ENCODE results near the gene STAC. TPM values are rescaled to one million over a fixed set of nuclear protein-coding genes. Genes with fewer than 3 reads are reported as not detected.

Gene STAC
- total RNA-seq, 1 experiment from 2014 or later, result 6.7 TPM

GRCh38 chr3:36580716-36581115 is 200.4 kb downstream of the STAC start:
- no peak overlapping the region for H3K4me2 ChIP-seq (ENCODE audit: low read length)
- no peak overlapping the region for H3K9ac ChIP-seq (ENCODE audit: low read length)
- intact Hi-C loops (cut with micrococcal nuclease), result no loop called here
- no peaks in the 10 kb centered on the region for H3K9me2 ChIP-seq (replicated peaks; ENCODE audit: low read length)
- ChIA-PET CTCF (no interaction called here), POLR2A (ENCODE audit: unreplicated experiment) (no interaction called here)
- peaks cover 24% of the 10 kb centered on the region for H3K9me3 ChIP-seq (ENCODE audit: low read length)
- peaks cover 4% of the 10 kb centered on the region; the same call in 1 of the 2 replicates for H3K36me3 ChIP-seq (ENCODE audit: low read depth, low read length)
- H3K27me3 ChIP-seq (ENCODE audit: low read length), result no peaks in the 10 kb centered on the region
- H2AFZ ChIP-seq (ENCODE audit: low read length), result no peak overlapping the region
- no TSS peak for BruUV-seq (replicated peaks)
- no peaks in the 10 kb centered on the region for H4K20me1 ChIP-seq (ENCODE audit: low read length)
- no peaks in the 10 kb centered on the region for H3F3A ChIP-seq (ENCODE audit: low read length, unreplicated experiment)
- no peak overlapping the region for H3K4me3 ChIP-seq (ENCODE audit: low read length)
- no peak for DNase-seq
- TF ChIP-seq EZH2phosphoT487 (IDR thresholded peaks at IDR 0.05; ENCODE audit: borderline replicate concordance, low read length) (no peak), EZH2 (IDR thresholded peaks at IDR 0.05; ENCODE audit: low read length, unreplicated experiment) (no peak)
- TF ChIP-seq, protein P1, sequence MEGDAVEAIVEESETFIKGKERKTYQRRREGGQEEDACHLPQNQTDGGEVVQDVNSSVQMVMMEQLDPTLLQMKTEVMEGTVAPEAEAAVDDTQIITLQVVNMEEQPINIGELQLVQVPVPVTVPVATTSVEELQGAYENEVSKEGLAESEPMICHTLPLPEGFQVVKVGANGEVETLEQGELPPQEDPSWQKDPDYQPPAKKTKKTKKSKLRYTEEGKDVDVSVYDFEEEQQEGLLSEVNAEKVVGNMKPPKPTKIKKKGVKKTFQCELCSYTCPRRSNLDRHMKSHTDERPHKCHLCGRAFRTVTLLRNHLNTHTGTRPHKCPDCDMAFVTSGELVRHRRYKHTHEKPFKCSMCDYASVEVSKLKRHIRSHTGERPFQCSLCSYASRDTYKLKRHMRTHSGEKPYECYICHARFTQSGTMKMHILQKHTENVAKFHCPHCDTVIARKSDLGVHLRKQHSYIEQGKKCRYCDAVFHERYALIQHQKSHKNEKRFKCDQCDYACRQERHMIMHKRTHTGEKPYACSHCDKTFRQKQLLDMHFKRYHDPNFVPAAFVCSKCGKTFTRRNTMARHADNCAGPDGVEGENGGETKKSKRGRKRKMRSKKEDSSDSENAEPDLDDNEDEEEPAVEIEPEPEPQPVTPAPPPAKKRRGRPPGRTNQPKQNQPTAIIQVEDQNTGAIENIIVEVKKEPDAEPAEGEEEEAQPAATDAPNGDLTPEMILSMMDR (conservative IDR thresholded peaks at IDR 0.05; ENCODE audit: low read depth, low read length), result no peak
- H3K4me1 ChIP-seq (ENCODE audit: insufficient read depth, low read length), result no peaks in the 10 kb centered on the region
- H3K79me2 ChIP-seq (ENCODE audit: low read length), result no peaks in the 10 kb centered on the region
- H3K27ac ChIP-seq (ENCODE audit: low read length), result no peak overlapping the region
- ATAC-seq, result no peak

DNA sequence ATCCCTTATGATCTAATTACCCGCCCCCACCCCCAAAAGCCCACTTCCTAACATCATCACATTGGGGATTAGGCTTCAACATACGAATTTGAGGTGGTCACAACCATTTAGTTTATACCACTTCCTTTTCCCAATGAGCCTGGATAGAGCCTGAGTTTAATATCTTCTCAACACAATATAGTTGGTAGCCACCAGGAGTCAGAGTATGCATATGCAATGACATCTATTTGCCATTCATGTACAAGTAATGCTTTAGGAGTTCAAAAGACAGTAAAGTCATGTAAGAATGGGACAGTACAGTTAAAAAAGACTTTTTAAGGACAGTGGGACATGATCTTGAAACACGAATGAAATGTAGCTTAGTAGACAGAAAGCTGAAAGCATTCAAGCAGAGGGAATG is 211.7 kb downstream of the STAC start:
- Histone ChIP-seq H3K4me2 (ENCODE audit: low read length) (no peak overlapping the region), H3K27ac (ENCODE audit: low read length) (no peak overlapping the region), H3K27me3 (ENCODE audit: low read length) (no peaks in the 10 kb centered on the region), H3K79me2 (ENCODE audit: low read length) (no peaks in the 10 kb centered on the region), H3K36me3 (ENCODE audit: low read depth, low read length) (no peaks in the 10 kb centered on the region), H3K4me1 (ENCODE audit: insufficient read depth, low read length) (0 out of 2 replicates have a peak, but pooled peaks cover under 1% of the 10 kb centered on the region), H3K9ac (ENCODE audit: low read length) (no peak overlapping the region), H3K9me3 (ENCODE audit: low read length) (peaks cover 4% of the 10 kb centered on the region; the same call in 1 of the 2 replicates), H2AFZ (ENCODE audit: low read length) (no peak overlapping the region), H3K4me3 (ENCODE audit: low read length) (no peak overlapping the region), H4K20me1 (ENCODE audit: low read length) (no peaks in the 10 kb centered on the region), H3F3A (ENCODE audit: low read length, unreplicated experiment) (no peaks in the 10 kb centered on the region), H3K9me2 (replicated peaks; ENCODE audit: low read length) (no peaks in the 10 kb centered on the region)
- CTCF ChIA-PET, result no interaction called here
- intact Hi-C loops (cut with micrococcal nuclease), result loop anchor here (1.0 to 5.0 kb wide), 3 partner anchors 109 to 625 kb away; no protein-coding TSS in a partner anchor
- POLR2A ChIA-PET (ENCODE audit: unreplicated experiment), result no interaction called here
- DNase-seq (peak; percentile 44), ATAC-seq (peak; percentile 70)
- TF ChIP-seq EZH2 (IDR thresholded peaks at IDR 0.05; ENCODE audit: low read length, unreplicated experiment) (no peak), EZH2phosphoT487 (IDR thresholded peaks at IDR 0.05; ENCODE audit: borderline replicate concordance, low read length) (no peak)
- TF ChIP-seq, protein P1 (conservative IDR thresholded peaks at IDR 0.05; ENCODE audit: low read depth, low read length), result peak; percentile 62
- BruUV-seq (replicated peaks), result no TSS peak

GRCh38 chr3:36595511-36595910 is 215.2 kb downstream of the STAC start:
- H3K27ac ChIP-seq (ENCODE audit: low read length), result no peak overlapping the region
- no peaks in the 10 kb centered on the region for H3F3A ChIP-seq (ENCODE audit: low read length, unreplicated experiment)
- no peak overlapping the region for H3K9ac ChIP-seq (ENCODE audit: low read length)
- peaks cover 10% of the 10 kb centered on the region; the same call in 1 of the 2 replicates for H3K4me1 ChIP-seq (ENCODE audit: insufficient read depth, low read length)
- no peaks in the 10 kb centered on the region for H3K36me3 ChIP-seq (ENCODE audit: low read depth, low read length)
- no peaks in the 10 kb centered on the region for H3K79me2 ChIP-seq (ENCODE audit: low read length)
- ChIA-PET CTCF (no interaction called here), POLR2A (ENCODE audit: unreplicated experiment) (no interaction called here)
- H4K20me1 ChIP-seq (ENCODE audit: low read length), result no peaks in the 10 kb centered on the region
- no peak overlapping the region for H3K4me3 ChIP-seq (ENCODE audit: low read length)
- DNase-seq, result no peak
- no peaks in the 10 kb centered on the region for H3K9me2 ChIP-seq (replicated peaks; ENCODE audit: low read length)
- intact Hi-C loops (cut with micrococcal nuclease), result no loop called here
- no peak overlapping the region for H3K4me2 ChIP-seq (ENCODE audit: low read length)
- ATAC-seq, result no peak
- no peak for TF ChIP-seq EZH2 (IDR thresholded peaks at IDR 0.05; ENCODE audit: low read length, unreplicated experiment)
- TF ChIP-seq EZH2phosphoT487 (IDR thresholded peaks at IDR 0.05; ENCODE audit: borderline replicate concordance, low read length), result no peak
- TF ChIP-seq, protein P1 (conservative IDR thresholded peaks at IDR 0.05; ENCODE audit: low read depth, low read length), result no peak
- no peaks in the 10 kb centered on the region for H3K27me3 ChIP-seq (ENCODE audit: low read length)
- BruUV-seq (replicated peaks), result no TSS peak
- no peaks in the 10 kb centered on the region for H3K9me3 ChIP-seq (ENCODE audit: low read length)
- no peak overlapping the region for H2AFZ ChIP-seq (ENCODE audit: low read length)
